GM19455 (cell line): ENCODE measurements around the gene FOXI2.

Experiments used
- ATAC-seq: cut with Tn5 transposase; IDR thresholded peaks from one replicate; pipeline ENCODE4 v1.9.1; 2021; ENCODE audit not compliant: unreplicated experiment

Gene FOXI2

GRCh38 chr10:127740596-127740995 lies 3.6 kb downstream of the FOXI2 start:
- no peak for ATAC-seq

GRCh38 chr10:127743205-127743604 lies 6.2 kb downstream of the FOXI2 start:
- no peak for ATAC-seq

- ATAC-seq: no peak
Measured at GRCh38 chr10:127744956-127745355, 8.0 kb downstream of the FOXI2 start.

DNA sequence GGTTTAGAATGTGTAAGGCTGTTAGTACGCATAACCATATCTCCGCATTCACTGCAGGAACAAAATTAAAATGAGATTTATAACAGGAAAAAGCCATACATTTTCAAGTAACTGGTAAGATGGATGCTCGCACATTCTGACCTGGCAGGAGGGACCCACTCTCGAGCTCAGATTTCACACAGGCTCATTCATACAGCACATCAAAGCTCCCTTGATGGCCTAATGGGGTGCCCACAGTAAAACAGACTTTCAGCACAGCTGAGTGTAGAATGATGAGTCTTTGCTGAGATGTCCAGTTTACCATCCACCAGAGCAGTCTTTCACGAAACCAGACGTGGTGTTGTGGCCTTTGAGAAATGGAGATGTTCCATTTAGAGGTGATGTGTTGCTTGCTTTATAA lies 8.9 kb downstream of the FOXI2 start:
- ATAC-seq: no peak

GRCh38 chr10:127755753-127756152 lies 18.8 kb downstream of the FOXI2 start:
- ATAC-seq: no peak

- ATAC-seq: no peak
Measured at GRCh38 chr10:127756264-127756663, 19.3 kb downstream of the FOXI2 start.

DNA sequence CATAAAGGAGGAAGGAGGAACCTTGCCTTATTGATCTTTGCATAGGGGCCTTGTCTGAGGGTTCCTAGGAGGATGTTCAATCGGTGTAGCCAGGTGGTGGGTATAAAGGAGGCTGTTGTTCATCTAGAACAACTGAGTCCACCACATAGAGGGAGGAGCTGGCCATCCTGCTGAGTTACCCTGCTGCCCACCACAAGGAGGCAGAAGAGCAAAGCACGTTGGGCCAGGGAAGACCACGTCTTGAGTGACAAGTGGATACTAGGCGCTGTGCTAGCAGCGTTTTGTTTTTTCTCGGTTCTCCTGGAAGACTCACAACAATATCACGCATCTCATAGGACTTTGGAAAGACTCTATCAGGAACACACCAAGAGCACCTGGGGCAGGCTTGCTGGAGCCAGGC lies 20.0 kb downstream of the FOXI2 start:
- no peak for ATAC-seq

DNA sequence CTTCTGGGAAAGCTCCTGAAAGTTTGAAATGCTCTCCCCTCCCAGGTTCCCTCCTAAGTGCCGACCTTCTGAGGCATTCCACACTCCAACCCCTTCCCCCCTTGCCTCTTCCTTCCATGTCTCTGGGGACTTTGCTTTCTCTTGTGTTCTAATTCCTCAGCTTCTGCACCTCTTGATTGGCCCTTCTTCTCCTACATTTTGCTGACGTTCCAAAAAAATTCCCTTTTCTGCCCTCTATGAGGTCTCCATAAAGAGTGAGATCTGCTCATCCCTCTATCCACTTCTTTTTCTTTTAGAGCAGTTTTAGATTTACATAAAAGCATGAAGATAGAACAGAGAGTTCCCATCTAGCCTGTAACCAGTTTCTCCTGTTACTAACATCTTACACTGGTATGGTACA lies 22.3 kb downstream of the FOXI2 start:
- ATAC-seq: no peak

DNA sequence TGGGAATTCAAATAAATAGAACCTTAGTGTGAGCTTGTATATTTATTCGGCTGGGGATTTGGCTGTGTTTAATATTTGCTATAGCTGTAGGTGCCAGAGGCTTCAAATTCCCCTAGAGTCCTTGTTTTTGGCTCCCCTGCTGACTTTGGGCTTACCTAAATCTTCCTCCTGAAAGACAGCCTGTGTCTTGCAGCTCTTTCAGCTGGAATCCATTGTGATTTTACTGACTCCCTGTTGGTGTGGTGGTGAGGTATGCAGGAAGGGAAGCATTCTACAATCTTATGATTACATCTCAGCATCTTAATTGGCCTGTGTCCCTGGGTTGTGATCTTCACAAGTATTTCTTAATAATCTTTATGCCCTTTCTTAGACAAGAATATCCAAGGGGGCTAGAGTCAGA lies 25.9 kb downstream of the FOXI2 start:
- ATAC-seq: no peak

GRCh38 chr10:127774766-127775559 lies 38.0 kb downstream of the FOXI2 start:
- ATAC-seq: no peak

GRCh38 chr10:127776816-127777215 lies 39.8 kb downstream of the FOXI2 start:
- no peak for ATAC-seq

GRCh38 chr10:127781412-127781811 lies 44.4 kb downstream of the FOXI2 start:
- ATAC-seq: no peak

DNA sequence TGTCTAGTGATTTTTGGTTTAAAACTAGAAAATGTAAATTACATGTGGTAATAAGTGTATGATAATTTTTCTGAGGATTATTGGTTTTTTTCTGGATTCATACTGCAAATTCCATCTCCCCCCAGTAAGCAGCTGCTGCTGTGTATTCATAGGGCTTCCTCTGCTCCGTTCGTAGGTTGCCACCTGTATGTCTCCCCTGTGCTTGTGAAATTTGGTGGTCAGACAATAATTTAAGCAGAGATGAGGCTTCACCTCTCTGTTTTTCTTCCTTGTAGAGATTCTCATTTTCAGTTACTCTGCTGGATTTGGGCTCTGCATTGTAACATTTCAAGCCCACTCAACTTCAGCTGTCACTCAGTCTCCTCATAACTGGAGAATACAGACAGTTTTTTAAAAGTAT lies 50.9 kb downstream of the FOXI2 start:
- no peak for ATAC-seq

DNA sequence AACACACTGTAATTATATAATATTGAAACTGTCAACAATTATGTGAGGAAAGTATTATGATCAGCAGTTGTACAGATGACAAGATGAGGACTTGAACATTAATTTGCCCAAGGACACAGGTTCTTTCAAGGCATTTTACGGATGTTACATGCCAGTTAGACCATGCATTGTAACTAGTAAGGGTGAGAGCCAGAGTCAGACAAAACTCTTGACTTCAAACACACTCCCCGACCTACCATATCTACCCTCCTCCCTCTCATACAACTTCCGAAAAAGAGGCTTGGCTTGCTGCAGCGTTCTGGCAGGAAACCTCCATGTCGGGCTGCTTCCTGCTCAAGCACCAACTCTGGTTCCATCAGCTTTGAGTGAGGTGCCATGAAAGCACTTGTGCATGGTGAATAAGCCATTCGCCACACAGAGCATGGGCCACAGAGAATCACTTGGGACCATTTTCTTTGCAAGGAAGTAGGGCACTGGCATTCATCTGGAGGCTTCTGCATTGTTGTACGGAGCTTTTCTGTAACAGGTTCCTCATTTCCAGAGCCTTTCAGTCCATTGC lies 53.2 kb downstream of the FOXI2 start:
- no peak for ATAC-seq
